ENCODE data around the gene MYL3. TPM values are rescaled to one million over a fixed set of nuclear protein-coding genes. Genes with fewer than 3 reads are reported as not detected.

Gene MYL3
- polyA plus RNA-seq, 1 experiment: 1.0 TPM

DNA sequence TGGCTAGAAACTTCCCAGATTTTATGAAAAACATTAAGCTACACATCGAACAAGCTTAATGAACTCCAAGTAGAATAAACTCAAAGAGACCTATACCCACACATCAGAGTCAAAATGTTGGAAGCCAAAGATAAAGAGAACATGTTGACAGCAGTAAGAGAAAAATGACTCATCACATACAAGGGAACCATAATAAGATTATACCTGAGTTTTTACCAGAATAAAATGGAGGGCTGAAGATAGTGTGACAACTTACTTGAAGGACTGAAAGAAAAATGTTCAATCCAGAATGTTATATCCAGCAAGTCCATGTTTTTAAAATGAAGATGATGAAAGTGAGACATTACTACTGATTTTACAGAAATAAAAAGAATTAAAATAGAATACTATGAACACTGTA lies 22.8 kb downstream of the MYL3 start:
- ChIA-PET POLR2A (no interaction called here), CTCF (no interaction called here)
- no peak for TF ChIP-seq CTCF (IDR thresholded peaks at IDR 0.05; ENCODE audit: insufficient read depth, low read depth, low read length)
- no peak for DNase-seq (ENCODE audit: low read depth)
- no peak overlapping the region for H3K4me3 ChIP-seq (ENCODE audit: low read depth, low read length)
- H3K36me3 ChIP-seq (ENCODE audit: control insufficient read depth, insufficient read depth, low read length): no peaks in the 10 kb centered on the region
- H3K27me3 ChIP-seq (ENCODE audit: control insufficient read depth, insufficient read depth, low read length): no peaks in the 10 kb centered on the region

- TF ChIP-seq CTCF (IDR thresholded peaks at IDR 0.05; ENCODE audit: insufficient read depth, low read depth, low read length): no peak
- Histone ChIP-seq H3K4me3 (ENCODE audit: low read depth, low read length) (no peak overlapping the region), H3K36me3 (ENCODE audit: control insufficient read depth, insufficient read depth, low read length) (no peaks in the 10 kb centered on the region), H3K27me3 (ENCODE audit: control insufficient read depth, insufficient read depth, low read length) (no peaks in the 10 kb centered on the region)
- POLR2A ChIA-PET: no interaction called here
- CTCF ChIA-PET: interaction anchor here (1.3 to 1.7 kb wide), 2 partner anchors 11 to 21 kb away, joined by 3 read pairs; no protein-coding TSS in a partner anchor
- no peak for DNase-seq (ENCODE audit: low read depth)
These were observed 24.9 kb downstream of the MYL3 start for GRCh38 chr3:46838301-46838700.

GRCh38 chr3:46835491-46835890 lies 27.8 kb downstream of the MYL3 start:
- CTCF ChIA-PET: interaction anchor here (1.1 to 2.0 kb wide), 2 partner anchors 11 to 15 kb away, joined by 3 to 4 read pairs; no protein-coding TSS in a partner anchor
- no peak for TF ChIP-seq CTCF (IDR thresholded peaks at IDR 0.05; ENCODE audit: insufficient read depth, low read depth, low read length)
- Histone ChIP-seq H3K4me3 (ENCODE audit: low read depth, low read length) (no peak overlapping the region), H3K27me3 (ENCODE audit: control insufficient read depth, insufficient read depth, low read length) (0 out of 2 replicates have a peak, but pooled peaks cover 2% of the 10 kb centered on the region), H3K36me3 (ENCODE audit: control insufficient read depth, insufficient read depth, low read length) (no peaks in the 10 kb centered on the region)
- DNase-seq (ENCODE audit: low read depth): no peak
- POLR2A ChIA-PET: no interaction called here

- TF ChIP-seq CTCF (IDR thresholded peaks at IDR 0.05; ENCODE audit: insufficient read depth, low read depth, low read length): no peak
- POLR2A ChIA-PET: no interaction called here
- CTCF ChIA-PET: interaction anchor here (1.1 to 2.0 kb wide), 2 partner anchors 11 to 15 kb away, joined by 3 to 4 read pairs; no protein-coding TSS in a partner anchor
- Histone ChIP-seq H3K36me3 (ENCODE audit: control insufficient read depth, insufficient read depth, low read length) (no peaks in the 10 kb centered on the region), H3K4me3 (ENCODE audit: low read depth, low read length) (no peak overlapping the region), H3K27me3 (ENCODE audit: control insufficient read depth, insufficient read depth, low read length) (0 out of 2 replicates have a peak, but pooled peaks cover 2% of the 10 kb centered on the region)
- DNase-seq (ENCODE audit: low read depth): no peak
These were observed 28.2 kb downstream of the MYL3 start for GRCh38 chr3:46835054-46835453.

- H3K27me3 ChIP-seq (ENCODE audit: control insufficient read depth, insufficient read depth, low read length): peaks cover 3% of the 10 kb centered on the region; the same call in 1 of the 2 replicates
- TF ChIP-seq CTCF (IDR thresholded peaks at IDR 0.05; ENCODE audit: insufficient read depth, low read depth, low read length): no peak
- no peaks in the 10 kb centered on the region for H3K36me3 ChIP-seq (ENCODE audit: control insufficient read depth, insufficient read depth, low read length)
- ChIA-PET CTCF (interaction anchor here (0.8 kb wide), 1 partner anchor 9 kb away, joined by 3 read pairs; no protein-coding TSS in a partner anchor), POLR2A (no interaction called here)
- H3K4me3 ChIP-seq (ENCODE audit: low read depth, low read length): no peak overlapping the region
- DNase-seq (ENCODE audit: low read depth): no peak
These were observed 29.6 kb downstream of the MYL3 start for GRCh38 chr3:46833346-46834300.

Measured in BJ (cell line).